CD14-positive monocyte (primary cell): ENCODE data around the gene CEBPB. TPM values are rescaled to one million over a fixed set of nuclear protein-coding genes. Genes with fewer than 3 reads are reported as not detected.
A peak's percentile ranks its signal among the peaks of the same experiment; 100 is the strongest.

Experiments used
- DNase-seq, 3 donors: peaks; one replicate each; pipeline ENCODE4 v3.0.0-alpha.2; 2011 to 2022
- H2AFZ ChIP-seq: 2 replicates; pipeline ENCODE4 v1.6.0; 2012; ENCODE audit warnings: mild to moderate bottlenecking, low read depth, low read length, inconsistent platforms; ENCODE audit not compliant: insufficient read depth, poor library complexity, severe bottlenecking
- H3K27ac ChIP-seq, 2 donors: 1 replicate in 1 of 2; 2 replicates in 1 of 2; pipeline ENCODE4 v1.5.1; 2012 to 2013; ENCODE audit warnings: low read length in 2 of 2, control low read depth in 1 of 2, inconsistent platforms in 1 of 2, low read depth in 1 of 2, mild to moderate bottlenecking in 1 of 2
- H3K27me3 ChIP-seq, 2 donors: one replicate each; pipeline versions ENCODE4 v1.6.0 to v1.6.1; 2011 to 2013; ENCODE audit warnings: low read length in 2 of 2; ENCODE audit not compliant: control insufficient read depth in 2 of 2, insufficient read depth in 2 of 2
- H3K36me3 ChIP-seq, 2 donors: replicated peaks in 1 of 2; 1 replicate in 1 of 2; 2 replicates in 1 of 2; pipeline versions ENCODE4 v1.5.1 to v1.6.1; 2012 to 2013; ENCODE audit warnings: low read length in 2 of 2, control low read depth in 1 of 2, inconsistent platforms in 1 of 2, mild to moderate bottlenecking in 1 of 2; ENCODE audit not compliant: insufficient read depth in 2 of 2, control insufficient read depth in 1 of 2
- H3K4me1 ChIP-seq, 2 donors: 1 replicate in 1 of 2; 2 replicates in 1 of 2; pipeline versions ENCODE4 v1.5.1 to v1.6.1; 2012 to 2013; ENCODE audit warnings: low read length in 2 of 2, control low read depth in 1 of 2, inconsistent platforms in 1 of 2, mild to moderate bottlenecking in 1 of 2, moderate library complexity in 1 of 2; ENCODE audit not compliant: insufficient read depth in 2 of 2, control insufficient read depth in 1 of 2
- H3K4me2 ChIP-seq: replicated peaks from 2 replicates; pipeline ENCODE3; 2012; ENCODE audit warnings: low read length, moderate library complexity, mild to moderate bottlenecking; ENCODE audit not compliant: poor library complexity, severe bottlenecking; ENCODE audit errors: extremely low read depth
- H3K4me3 ChIP-seq, 3 experiments: fragments of 200-600 bp in 1 of 3; sonication (generic) in 1 of 3; replicated peaks in 1 of 3; 1 replicate in 2 of 3; 2 replicates in 1 of 3; pipeline ENCODE4 v1.5.1; 2011 to 2013; ENCODE audit warnings: low read length in 3 of 3, mild to moderate bottlenecking in 3 of 3, control low read depth in 2 of 3, low read depth in 2 of 3, inconsistent platforms in 1 of 3, moderate library complexity in 1 of 3
- H3K79me2 ChIP-seq: 2 replicates; pipeline ENCODE4 v1.6.0; 2012; ENCODE audit warnings: mild to moderate bottlenecking, control low read depth, inconsistent platforms, low read length, moderate library complexity; ENCODE audit not compliant: insufficient read depth
- H3K9ac ChIP-seq: 2 replicates; pipeline ENCODE4 v1.6.0; 2017; ENCODE audit warnings: low read length, mild to moderate bottlenecking; ENCODE audit not compliant: insufficient read depth, poor library complexity, severe bottlenecking
- H3K9me3 ChIP-seq, 2 donors: replicated peaks in 1 of 2; 1 replicate in 1 of 2; 2 replicates in 1 of 2; pipeline versions ENCODE4 v1.5.1 to v1.6.1; 2012 to 2013; ENCODE audit warnings: low read length in 2 of 2, control low read depth in 1 of 2; ENCODE audit not compliant: control insufficient read depth in 1 of 2, insufficient read depth in 1 of 2
- H4K20me1 ChIP-seq: 2 replicates; pipeline ENCODE4 v1.6.0; 2012; ENCODE audit warnings: mild to moderate bottlenecking, low read length, control low read depth, moderate library complexity; ENCODE audit not compliant: insufficient read depth
- H3K27ac Mint-ChIP-seq, 7 donors: one replicate each; pipeline ENCODE4 v1.8.0; 2020; ENCODE audit warnings: mild to moderate bottlenecking in 7 of 7, mixed read lengths in 7 of 7, moderate library complexity in 6 of 7, inconsistent platforms in 2 of 7
- H3K27me3 Mint-ChIP-seq, 3 donors: one replicate each; pipeline ENCODE4 v1.8.0; 2021 to 2022; ENCODE audit warnings: low read depth in 3 of 3, mild to moderate bottlenecking in 3 of 3, mixed read lengths in 3 of 3, moderate library complexity in 3 of 3, inconsistent platforms in 1 of 3
- H3K36me3 Mint-ChIP-seq, 2 donors: one replicate each; pipeline ENCODE4 v1.8.0; 2020; ENCODE audit warnings: mixed read lengths in 2 of 2, inconsistent platforms in 1 of 2, mild to moderate bottlenecking in 1 of 2
- H3K4me1 Mint-ChIP-seq: one replicate; pipeline ENCODE4 v1.8.0; 2020; ENCODE audit warnings: mild to moderate bottlenecking, mixed read lengths
- H3K4me3 Mint-ChIP-seq, 2 donors: one replicate each; pipeline ENCODE4 v1.8.0; 2020; ENCODE audit warnings: mild to moderate bottlenecking in 2 of 2, mixed read lengths in 2 of 2, moderate library complexity in 1 of 2
- H3K9me3 Mint-ChIP-seq, 7 donors: one replicate each; pipeline ENCODE4 v1.8.0; 2020 to 2022; ENCODE audit warnings: mixed read lengths in 7 of 7, mild to moderate bottlenecking in 6 of 7, moderate library complexity in 6 of 7, inconsistent platforms in 2 of 7
- CTCF ChIP-seq: fragments of 200-600 bp; IDR thresholded peaks from one replicate; pipeline ENCODE4 v1.8.0; 2022; ENCODE audit warnings: antibody characterized with exemption, mild to moderate bottlenecking
- WGBS: methylation state at CpG from one replicate; pipeline ENCODE4 v1.1.5; 2013; ENCODE audit warnings: missing lambda C conversion rate; ENCODE audit not compliant: insufficient coverage; 5-methylcytosine and 5-hydroxymethylcytosine counted together
- intact Hi-C, 2 donors: fragments of 100-400 bp; cut with micrococcal nuclease; formaldehyde crosslinking; loops; one replicate each; pipeline versions ENCODE4 v1.15.0 to v1.15.1; 2023
- polyA plus RNA-seq, 3 donors: library from polyadenylated mRNA; depleted of rRNA in 1 of 3; unstranded in 2 of 3; stranded (reverse) in 1 of 3; fragments of 300-500 nt in 2 of 3; fragments of >200 nt in 1 of 3; fragmentation: Illumina TruSeq in 2 of 3; gene quantifications; 1 replicate in 2 of 3; 2 replicates in 1 of 3; pipeline ENCODE4 v1.2.3, GENCODE V29; 2012 to 2021

Gene CEBPB
- polyA plus RNA-seq, 3 donors: 52.4 to 445 (median 80.8) TPM

GRCh38 chr20:50194831-50195523, 4.3 kb downstream of the CEBPB start:
- Histone ChIP-seq H3K4me2 (peak overlapping the region; percentile 87), H3K27me3 (no peaks in the 10 kb centered on the region), H3K27ac (peak overlapping the region; percentile 88 to 90), H2AFZ (no peak overlapping the region), H3K4me3 (peak overlapping the region; percentile 85 to 96 (median 96)), H3K9ac (peak overlapping the region; percentile 99), H4K20me1 (peaks cover 66% of the 10 kb centered on the region), H3K4me1 (peaks cover 46 to 58% of the 10 kb centered on the region in 2 donors), H3K79me2 (peaks cover 54% of the 10 kb centered on the region), H3K36me3 (peaks cover 24 to 30% of the 10 kb centered on the region in 2 donors), H3K9me3 (no peaks in the 10 kb centered on the region)
- intact Hi-C loops: loop anchor here (2.0 to 5.0 kb wide), 4 partner anchors 26 to 152 kb away; no protein-coding TSS in a partner anchor
- Mint-ChIP-seq H3K4me1 (peaks cover 50% of the 10 kb centered on the region), H3K27me3 (peaks cover 0 to 6% (median 0%) of the 10 kb centered on the region in 3 donors), H3K9me3 (peaks cover 0 to 13% (median 0%) of the 10 kb centered on the region in 7 donors), H3K4me3 (peak overlapping the region; percentile 97 to 100), H3K36me3 (peaks cover 40 to 41% of the 10 kb centered on the region in 2 donors), H3K27ac (peak overlapping the region; percentile 90 to 97 (median 94))
- TF ChIP-seq CTCF: no peak
- 83% methylated on average over 1 of the region's 8 CpGs for WGBS
- peak in 1 of 3 donors; percentile 54 for DNase-seq

GRCh38 chr20:50195524-50196120, 5.0 kb downstream of the CEBPB start:
- H3K9me3 ChIP-seq: no peaks in the 10 kb centered on the region
- H3K9me3 Mint-ChIP-seq: peaks cover 0 to 14% (median 0%) of the 10 kb centered on the region in 7 donors
- WGBS: 80% methylated on average over 5 of the region's 13 CpGs
- no peak overlapping the region for H2AFZ ChIP-seq
- H3K27ac ChIP-seq: peak overlapping the region; percentile 88 to 90
- no peak overlapping the region for H3K9ac ChIP-seq
- TF ChIP-seq CTCF: no peak
- DNase-seq: no peak
- H3K36me3 Mint-ChIP-seq: peaks cover 43 to 45% of the 10 kb centered on the region in 2 donors
- H3K27me3 ChIP-seq: no peaks in the 10 kb centered on the region
- peaks cover 24 to 30% of the 10 kb centered on the region in 2 donors for H3K36me3 ChIP-seq
- H3K4me2 ChIP-seq: peak overlapping the region; percentile 87
- peaks cover 43 to 54% of the 10 kb centered on the region in 2 donors for H3K4me1 ChIP-seq
- peaks cover 66% of the 10 kb centered on the region for H4K20me1 ChIP-seq
- H3K4me3 ChIP-seq: peak overlapping the region in 2 of 3 experiments; percentile 85 to 96
- H3K27me3 Mint-ChIP-seq: peaks cover 0 to 6% (median 0%) of the 10 kb centered on the region in 3 donors
- peaks cover 54% of the 10 kb centered on the region for H3K79me2 ChIP-seq
- peaks cover 52% of the 10 kb centered on the region for H3K4me1 Mint-ChIP-seq
- peak overlapping the region; percentile 97 to 100 for H3K4me3 Mint-ChIP-seq
- peak overlapping the region; percentile 78 to 97 (median 92) for H3K27ac Mint-ChIP-seq
- intact Hi-C loops: loop anchor here in 1 of 2 donors (2.0 kb wide), 1 partner anchor 25 kb away; no protein-coding TSS in a partner anchor
